Measurements from ENCODE around the gene PDE4B. TPM values are rescaled to one million over a fixed set of nuclear protein-coding genes. Genes with fewer than 3 reads are reported as not detected.

PDE4B gene
- total RNA-seq, 1 donor from 2014 or later: 1.2 TPM

GRCh38 chr1:65949230-65949626 is 156.5 kb downstream of the PDE4B start:
- no peaks in the 10 kb centered on the region for H3K27me3 Mint-ChIP-seq (ENCODE audit: insufficient read depth, low read depth)
- no peak overlapping the region for H3K4me3 ChIP-seq
- TF ChIP-seq EZH2 (IDR thresholded peaks at IDR 0.05): no peak
- TF ChIP-seq EZH2phosphoT487 (IDR thresholded peaks at IDR 0.05): no peak
- no peak for TF ChIP-seq CTCF (IDR thresholded peaks at IDR 0.05)
- H3F3A ChIP-seq (ENCODE audit: low read depth): no peaks in the 10 kb centered on the region
- DNase-seq (ENCODE audit: low spot score): no peak
- H2AFZ ChIP-seq (replicated peaks): no peak overlapping the region
- H3K4me1 ChIP-seq: no peaks in the 10 kb centered on the region
- no peak overlapping the region for H3K9ac ChIP-seq
- H3K9me3 Mint-ChIP-seq: no peaks in the 10 kb centered on the region
- no peaks in the 10 kb centered on the region for H3K4me1 Mint-ChIP-seq
- H3K36me3 ChIP-seq: no peaks in the 10 kb centered on the region
- H3K27me3 ChIP-seq: no peaks in the 10 kb centered on the region
- H3K36me3 Mint-ChIP-seq: no peaks in the 10 kb centered on the region
- no peak overlapping the region for H3K4me3 Mint-ChIP-seq
- no peaks in the 10 kb centered on the region for H3K9me3 ChIP-seq (ENCODE audit: low read depth)
- H3K79me2 ChIP-seq (ENCODE audit: low read depth): no peaks in the 10 kb centered on the region
- H4K20me1 ChIP-seq (ENCODE audit: low read depth): no peaks in the 10 kb centered on the region
- no peak overlapping the region for H3K4me2 ChIP-seq
- no peak overlapping the region for H3K27ac Mint-ChIP-seq
- no peak overlapping the region for H3K27ac ChIP-seq

GRCh38 chr1:65949933-65950332 is 157.2 kb downstream of the PDE4B start:
- Histone ChIP-seq H3K79me2 (ENCODE audit: low read depth) (no peaks in the 10 kb centered on the region), H2AFZ (replicated peaks) (no peak overlapping the region), H3K36me3 (no peaks in the 10 kb centered on the region), H3K27ac (no peak overlapping the region), H3K27me3 (no peaks in the 10 kb centered on the region), H3F3A (ENCODE audit: low read depth) (no peaks in the 10 kb centered on the region), H3K4me2 (no peak overlapping the region), H3K9me3 (ENCODE audit: low read depth) (no peaks in the 10 kb centered on the region), H3K4me3 (no peak overlapping the region), H3K4me1 (no peaks in the 10 kb centered on the region), H3K9ac (no peak overlapping the region), H4K20me1 (ENCODE audit: low read depth) (no peaks in the 10 kb centered on the region)
- no peaks in the 10 kb centered on the region for H3K9me3 Mint-ChIP-seq
- no peak overlapping the region for H3K4me3 Mint-ChIP-seq
- DNase-seq (ENCODE audit: low spot score): no peak
- peaks cover under 1% of the 10 kb centered on the region for H3K4me1 Mint-ChIP-seq
- H3K27me3 Mint-ChIP-seq (ENCODE audit: insufficient read depth, low read depth): no peaks in the 10 kb centered on the region
- no peak overlapping the region for H3K27ac Mint-ChIP-seq
- TF ChIP-seq CTCF (IDR thresholded peaks at IDR 0.05) (no peak), EZH2phosphoT487 (IDR thresholded peaks at IDR 0.05) (no peak), EZH2 (IDR thresholded peaks at IDR 0.05) (no peak)
- no peaks in the 10 kb centered on the region for H3K36me3 Mint-ChIP-seq

GRCh38 chr1:65952696-65953095 is 160.0 kb downstream of the PDE4B start:
- peaks cover 8% of the 10 kb centered on the region for H3K4me1 Mint-ChIP-seq
- TF ChIP-seq CTCF (IDR thresholded peaks at IDR 0.05) (no peak), EZH2 (IDR thresholded peaks at IDR 0.05) (no peak), EZH2phosphoT487 (IDR thresholded peaks at IDR 0.05) (no peak)
- H3K27me3 Mint-ChIP-seq (ENCODE audit: insufficient read depth, low read depth): no peaks in the 10 kb centered on the region
- H3K9me3 ChIP-seq (ENCODE audit: low read depth): no peaks in the 10 kb centered on the region
- no peaks in the 10 kb centered on the region for H3K36me3 Mint-ChIP-seq
- no peaks in the 10 kb centered on the region for H4K20me1 ChIP-seq (ENCODE audit: low read depth)
- no peak overlapping the region for H3K4me3 ChIP-seq
- H3K79me2 ChIP-seq (ENCODE audit: low read depth): no peaks in the 10 kb centered on the region
- H3K4me1 ChIP-seq: no peaks in the 10 kb centered on the region
- DNase-seq (ENCODE audit: low spot score): no peak
- no peak overlapping the region for H3K4me2 ChIP-seq
- H2AFZ ChIP-seq (replicated peaks): no peak overlapping the region
- no peak overlapping the region for H3K27ac ChIP-seq
- no peak overlapping the region for H3K4me3 Mint-ChIP-seq
- H3K27ac Mint-ChIP-seq: no peak overlapping the region
- H3F3A ChIP-seq (ENCODE audit: low read depth): no peaks in the 10 kb centered on the region
- no peaks in the 10 kb centered on the region for H3K27me3 ChIP-seq
- H3K9ac ChIP-seq: no peak overlapping the region
- H3K36me3 ChIP-seq: no peaks in the 10 kb centered on the region
- no peaks in the 10 kb centered on the region for H3K9me3 Mint-ChIP-seq
